Measurements from ENCODE around the gene MYO5A. TPM values are rescaled to one million over a fixed set of nuclear protein-coding genes. Genes with fewer than 3 reads are reported as not detected.

The MYO5A gene
- total RNA-seq, 4 donors from 2014 or later, result 5.8 to 51.2 (median 10.2) TPM

GRCh38 chr15:52480990-52481389, 47.7 kb downstream of the MYO5A start:
- Histone ChIP-seq H3K4me3 (no peak overlapping the region), H3K27me3 (no peaks in the 10 kb centered on the region), H3K9me3 (no peaks in the 10 kb centered on the region), H3K36me3 (no peaks in the 10 kb centered on the region), H3K27ac (peak overlapping the region; percentile 7 to 76 (median 48)), H3K4me1 (peaks cover 31 to 49% of the 10 kb centered on the region in 2 donors)
- in situ Hi-C loops (cut with MboI; ENCODE audit: low sequenced_read_pairs in 4 of 4) (no loop called here), intact Hi-C loops (cut with DNase I; ENCODE audit: low total_unique reads) (no loop called here)
- DNase-seq (no peak), ATAC-seq (no peak)
- TF ChIP-seq POLR2A (IDR thresholded peaks at IDR 0.05), result no peak

- no peak overlapping the region for H3K4me3 ChIP-seq
- intact Hi-C loops (cut with DNase I; ENCODE audit: low total_unique reads), result no loop called here
- peaks cover 12 to 15% of the 10 kb centered on the region in 2 donors for H3K4me1 ChIP-seq
- no peaks in the 10 kb centered on the region for H3K36me3 ChIP-seq
- no peaks in the 10 kb centered on the region for H3K27me3 ChIP-seq
- DNase-seq (no peak), ATAC-seq (no peak)
- H3K27ac ChIP-seq, result peak overlapping the region in 1 of 4 donors; percentile 18
- in situ Hi-C loops (cut with MboI; ENCODE audit: low sequenced_read_pairs in 4 of 4), result loop anchor here (10.0 to 25.0 kb wide), 2 partner anchors 122 to 129 kb away; no protein-coding TSS in a partner anchor
- TF ChIP-seq POLR2A (IDR thresholded peaks at IDR 0.05), result no peak
- TF ChIP-seq CTCF (IDR thresholded peaks at IDR 0.05 in 4 of 5, conservative IDR thresholded peaks at IDR 0.05 in 1 of 5), result no peak
- H3K9me3 ChIP-seq, result no peaks in the 10 kb centered on the region
Measured at GRCh38 chr15:52466716-52467115, 62.0 kb downstream of the MYO5A start.

- DNase-seq (peak in 1 of 2 donors; percentile 42), ATAC-seq (peak; percentile 24)
- Histone ChIP-seq H3K27ac (peak overlapping the region in 2 of 4 donors; percentile 18 to 38), H3K36me3 (no peaks in the 10 kb centered on the region), H3K27me3 (no peaks in the 10 kb centered on the region), H3K4me3 (no peak overlapping the region), H3K4me1 (peaks cover 12 to 15% of the 10 kb centered on the region in 2 donors), H3K9me3 (no peaks in the 10 kb centered on the region)
- in situ Hi-C loops (cut with MboI; ENCODE audit: low sequenced_read_pairs in 4 of 4) (loop anchor here (10.0 to 25.0 kb wide), 2 partner anchors 121 to 129 kb away; no protein-coding TSS in a partner anchor), intact Hi-C loops (cut with DNase I; ENCODE audit: low total_unique reads) (no loop called here)
- no peak for TF ChIP-seq POLR2A (IDR thresholded peaks at IDR 0.05)
- no peak for TF ChIP-seq CTCF (IDR thresholded peaks at IDR 0.05 in 4 of 5, conservative IDR thresholded peaks at IDR 0.05 in 1 of 5)
Measured at GRCh38 chr15:52466134-52466701, 62.5 kb downstream of the MYO5A start.

GRCh38 chr15:52464478-52464877, 64.2 kb downstream of the MYO5A start:
- in situ Hi-C loops (cut with MboI; ENCODE audit: low sequenced_read_pairs in 4 of 4), result loop anchor here (10.0 to 25.0 kb wide), 2 partner anchors 120 to 127 kb away; no protein-coding TSS in a partner anchor
- Histone ChIP-seq H3K9me3 (no peaks in the 10 kb centered on the region), H3K4me3 (no peak overlapping the region), H3K36me3 (no peaks in the 10 kb centered on the region), H3K4me1 (peaks cover 12 to 15% of the 10 kb centered on the region in 2 donors), H3K27ac (peak overlapping the region in 1 of 4 donors; percentile 60), H3K27me3 (no peaks in the 10 kb centered on the region)
- ATAC-seq (peak in 1 of 2 donors; percentile 15), DNase-seq (no peak)
- TF ChIP-seq POLR2A (IDR thresholded peaks at IDR 0.05) (no peak), CTCF (IDR thresholded peaks at IDR 0.05 in 4 of 5, conservative IDR thresholded peaks at IDR 0.05 in 1 of 5) (no peak)
- intact Hi-C loops (cut with DNase I; ENCODE audit: low total_unique reads), result loop anchor here (5.0 kb wide), 2 partner anchors 97 to 132 kb away; no protein-coding TSS in a partner anchor

- no peak for TF ChIP-seq CTCF (IDR thresholded peaks at IDR 0.05 in 4 of 5, conservative IDR thresholded peaks at IDR 0.05 in 1 of 5)
- no peak for TF ChIP-seq POLR2A (IDR thresholded peaks at IDR 0.05)
- DNase-seq, result no peak
- Histone ChIP-seq H3K9me3 (no peaks in the 10 kb centered on the region), H3K36me3 (no peaks in the 10 kb centered on the region), H3K27me3 (no peaks in the 10 kb centered on the region), H3K27ac (peak overlapping the region in 1 of 4 donors; percentile 60), H3K4me1 (peaks cover 12 to 15% of the 10 kb centered on the region in 2 donors), H3K4me3 (no peak overlapping the region)
- in situ Hi-C loops (cut with MboI; ENCODE audit: low sequenced_read_pairs in 4 of 4), result loop anchor here (10.0 to 25.0 kb wide), 2 partner anchors 119 to 127 kb away; no protein-coding TSS in a partner anchor
- ATAC-seq, result no peak
- intact Hi-C loops (cut with DNase I; ENCODE audit: low total_unique reads), result loop anchor here (5.0 kb wide), 2 partner anchors 97 to 132 kb away; no protein-coding TSS in a partner anchor
Measured at GRCh38 chr15:52464040-52464439, 64.6 kb downstream of the MYO5A start.

All from gastrocnemius medialis (tissue), 4 donors.